NCI-H128 (cell line): ENCODE results near the gene ACSBG1.
A peak's percentile ranks its signal among the peaks of the same experiment; 100 is the strongest.
"Not testable (repeated sequence)": the region's sequence is repeated elsewhere in the genome, so short reads cannot be mapped to it uniquely, and the experiment has no call there.

Source experiments
- DNase-seq: peaks from one replicate; lab custom pipeline; 2025; ENCODE audit not compliant: unreplicated experiment; lab: John Stamatoyannopoulos, UW

ACSBG1 gene

GRCh38 chr15:78170848-78171773, 63.3 kb downstream of the ACSBG1 start:
- no peak for DNase-seq

- no peak for DNase-seq
These were observed 65.8 kb downstream of the ACSBG1 start for GRCh38 chr15:78168608-78169007.

- no peak for DNase-seq
These were observed 67.0 kb downstream of the ACSBG1 start for GRCh38 chr15:78167227-78167888.

- DNase-seq, result no peak
These were observed 70.4 kb downstream of the ACSBG1 start for GRCh38 chr15:78164010-78164409.

GRCh38 chr15:78162038-78162437, 72.3 kb downstream of the ACSBG1 start:
- DNase-seq, result no peak

GRCh38 chr15:78159395-78159794, 75.0 kb downstream of the ACSBG1 start:
- DNase-seq, result no peak

- no peak for DNase-seq
These were observed 77.2 kb downstream of the ACSBG1 start for GRCh38 chr15:78157203-78157602.

- no peak for DNase-seq
These were observed 77.7 kb downstream of the ACSBG1 start for GRCh38 chr15:78156653-78157052.

- no peak for DNase-seq
These were observed 78.9 kb downstream of the ACSBG1 start for GRCh38 chr15:78155355-78155939.

- no peak for DNase-seq
These were observed 79.4 kb downstream of the ACSBG1 start for GRCh38 chr15:78154955-78155354.

- DNase-seq, result not testable (repeated sequence)
These were observed 83.3 kb downstream of the ACSBG1 start for GRCh38 chr15:78151075-78151474.

GRCh38 chr15:78149805-78150751, 84.3 kb downstream of the ACSBG1 start:
- no peak for DNase-seq

- DNase-seq, result peak; percentile 89
These were observed 85.1 kb downstream of the ACSBG1 start, which contains the start of gene IDH3A for GRCh38 chr15:78149068-78149804. Gene IDH3A, plus strand, starts transcription at chr15:78149362. Its CDS starts 42 bp downstream, at chr15:78149404.

- no peak for DNase-seq
These were observed 85.8 kb downstream of the ACSBG1 start for GRCh38 chr15:78148392-78149067.

GRCh38 chr15:78147566-78147965, 86.8 kb downstream of the ACSBG1 start:
- DNase-seq, result no peak

GRCh38 chr15:78146425-78147154, 87.8 kb downstream of the ACSBG1 start:
- no peak for DNase-seq

GRCh38 chr15:78142332-78142731, 92.0 kb downstream of the ACSBG1 start:
- DNase-seq, result no peak

GRCh38 chr15:78140292-78140691, 94.1 kb downstream of the ACSBG1 start:
- DNase-seq, result no peak

GRCh38 chr15:78139578-78139977, 94.8 kb downstream of the ACSBG1 start:
- DNase-seq, result no peak
